NCI-H2196 (cell line): ENCODE results near the gene FOXN4.

Experiments
- DNase-seq: peaks from one replicate; lab custom pipeline; 2025; ENCODE audit not compliant: unreplicated experiment; lab: John Stamatoyannopoulos, UW

The FOXN4 gene

GRCh38 chr12:109281452-109281851 is 27.6 kb downstream of the FOXN4 start:
- DNase-seq: no peak

GRCh38 chr12:109279525-109279924 is 29.6 kb downstream of the FOXN4 start:
- no peak for DNase-seq

GRCh38 chr12:109278912-109279311 is 30.2 kb downstream of the FOXN4 start:
- no peak for DNase-seq

- peak; percentile 42 for DNase-seq
These were observed 31.0 kb downstream of the FOXN4 start for GRCh38 chr12:109277899-109278762.

GRCh38 chr12:109277255-109277898 is 31.7 kb downstream of the FOXN4 start:
- DNase-seq: no peak

GRCh38 chr12:109276160-109276559 is 32.9 kb downstream of the FOXN4 start:
- no peak for DNase-seq

GRCh38 chr12:109275173-109275572 is 33.9 kb downstream of the FOXN4 start:
- DNase-seq: no peak

GRCh38 chr12:109274381-109274780 is 34.7 kb downstream of the FOXN4 start:
- DNase-seq: no peak

GRCh38 chr12:109273354-109273753 is 35.7 kb downstream of the FOXN4 start:
- no peak for DNase-seq

GRCh38 chr12:109271418-109271817 is 37.7 kb downstream of the FOXN4 start:
- no peak for DNase-seq

GRCh38 chr12:109270494-109270893 is 38.6 kb downstream of the FOXN4 start:
- no peak for DNase-seq

- no peak for DNase-seq
These were observed 39.7 kb downstream of the FOXN4 start for GRCh38 chr12:109269428-109269827.

- DNase-seq: no peak
These were observed 40.2 kb downstream of the FOXN4 start for GRCh38 chr12:109268896-109269295.

- DNase-seq: no peak
These were observed 41.7 kb downstream of the FOXN4 start for GRCh38 chr12:109267361-109267760.

GRCh38 chr12:109266106-109266879 is 42.8 kb downstream of the FOXN4 start:
- DNase-seq: no peak

GRCh38 chr12:109264943-109265650 is 44.0 kb downstream of the FOXN4 start:
- DNase-seq: no peak

- peak; percentile 93 for DNase-seq
These were observed 44.8 kb downstream of the FOXN4 start for GRCh38 chr12:109264095-109264942.

- no peak for DNase-seq
These were observed 45.6 kb downstream of the FOXN4 start for GRCh38 chr12:109263439-109263838.

GRCh38 chr12:109261939-109262338 is 47.1 kb downstream of the FOXN4 start:
- DNase-seq: no peak

- DNase-seq: no peak
These were observed 48.0 kb downstream of the FOXN4 start for GRCh38 chr12:109261087-109261486.
